ENCODE data around the gene MOB1A. TPM values are rescaled to one million over a fixed set of nuclear protein-coding genes. Genes with fewer than 3 reads are reported as not detected.
A peak's percentile ranks its signal among the peaks of the same experiment; 100 is the strongest.

Gene MOB1A
- 100 to 1,000 TPM in 3 of 4 donors, 10 to 100 TPM in 1; 92.4 to 117 (median 106) TPM for total RNA-seq

- DNase-seq: peak; percentile 97 to 98
- TF ChIP-seq CTCF (IDR thresholded peaks at IDR 0.05) (peak in 1 of 6 experiments; percentile 5), POLR2A (IDR thresholded peaks at IDR 0.05) (peak in 1 of 2 donors; percentile 89)
- 0 to 1% methylated on average over 50 to 56 of the region's 84 CpGs for WGBS, 2 donors
- intact Hi-C loops (cut with DNase I): no loop called here
- Histone ChIP-seq H3K4me3 (replicated peaks in 1 of 3) (peak within 1 kb of the TSS; percentile 64 to 100 (median 89)), H3K9me3 (no peaks in the 10 kb centered on the region), H3K27ac (peak within 1 kb of the TSS; percentile 90 to 92 (median 91)), H3K4me1 (peaks cover 13 to 25% of the 10 kb centered on the region in 2 donors), H3K27me3 (no peaks in the 10 kb centered on the region), H3K36me3 (no peaks in the 10 kb centered on the region)
These were observed at the start of gene MOB1A for GRCh38 chr2:74178211-74179062. MOB1A (minus strand) TSS chr2:74178879; CDS start chr2:74178674, 205 bp downstream.

- 93 to 96% methylated on average over 4 to 5 of the region's 5 CpGs for WGBS, 2 donors
- H3K27ac ChIP-seq: no peak overlapping the region
- H3K27me3 ChIP-seq: no peaks in the 10 kb centered on the region
- TF ChIP-seq CTCF (IDR thresholded peaks at IDR 0.05) (no peak), POLR2A (IDR thresholded peaks at IDR 0.05) (no peak)
- H3K4me1 ChIP-seq: no peaks in the 10 kb centered on the region
- H3K4me3 ChIP-seq (replicated peaks in 1 of 3): no peak overlapping the region
- no peak for DNase-seq
- no peaks in the 10 kb centered on the region for H3K36me3 ChIP-seq
- intact Hi-C loops (cut with DNase I): no loop called here
- no peaks in the 10 kb centered on the region for H3K9me3 ChIP-seq
These were observed 49.0 kb upstream of the MOB1A start for GRCh38 chr2:74227646-74228045.

GRCh38 chr2:74226648-74227213 lies 48.1 kb upstream of the MOB1A start:
- no peak for DNase-seq
- TF ChIP-seq POLR2A (IDR thresholded peaks at IDR 0.05) (no peak), CTCF (IDR thresholded peaks at IDR 0.05) (no peak)
- Histone ChIP-seq H3K27ac (no peak overlapping the region), H3K4me1 (no peaks in the 10 kb centered on the region), H3K27me3 (no peaks in the 10 kb centered on the region), H3K36me3 (no peaks in the 10 kb centered on the region), H3K4me3 (replicated peaks in 1 of 3) (no peak overlapping the region), H3K9me3 (no peaks in the 10 kb centered on the region)
- 89 to 94% methylated on average over 17 to 21 of the region's 21 CpGs for WGBS, 2 donors
- intact Hi-C loops (cut with DNase I): no loop called here

- TF ChIP-seq POLR2A (IDR thresholded peaks at IDR 0.05) (no peak), CTCF (IDR thresholded peaks at IDR 0.05) (no peak)
- DNase-seq: no peak
- 69 to 79% methylated on average over 4 of the region's 4 CpGs for WGBS, 2 donors
- intact Hi-C loops (cut with DNase I): no loop called here
- H3K4me1 ChIP-seq: no peaks in the 10 kb centered on the region
- H3K27ac ChIP-seq: no peak overlapping the region
- no peak overlapping the region for H3K4me3 ChIP-seq (replicated peaks in 1 of 3)
- H3K27me3 ChIP-seq: no peaks in the 10 kb centered on the region
- H3K36me3 ChIP-seq: no peaks in the 10 kb centered on the region
- H3K9me3 ChIP-seq: no peaks in the 10 kb centered on the region
These were observed 47.2 kb upstream of the MOB1A start for GRCh38 chr2:74225698-74226459.
